Measurements from ENCODE around the gene CYP46A1. TPM values are rescaled to one million over a fixed set of nuclear protein-coding genes. Genes with fewer than 3 reads are reported as not detected.
"Not testable (repeated sequence)": the region's sequence is repeated elsewhere in the genome, so short reads cannot be mapped to it uniquely, and the experiment has no call there.

Gene CYP46A1
- under 1 TPM; 0.09 to 0.10 TPM for total RNA-seq

- H3K4me3 Mint-ChIP-seq = peak within 1 kb of the TSS; percentile 91 to 94
- DNase-seq = peak; percentile 100
- peaks cover 21% of the 10 kb centered on the region for H3K4me1 Mint-ChIP-seq (ENCODE audit: low read depth)
- H3K9me3 Mint-ChIP-seq = no peaks in the 10 kb centered on the region
- peaks cover 33% of the 10 kb centered on the region for H3K27me3 Mint-ChIP-seq (ENCODE audit: low read depth)
- peak; percentile 92 to 93 for ATAC-seq (replicated peaks in 1 of 2)
- peak within 1 kb of the TSS; percentile 73 for H3K27ac Mint-ChIP-seq
- no peaks in the 10 kb centered on the region for H3K36me3 Mint-ChIP-seq (ENCODE audit: insufficient read depth in 2 of 2)
Measured at GRCh38 chr14:99683619-99684409, at the start of gene CYP46A1. Gene CYP46A1 (plus strand): TSS chr14:99684298. CDS start chr14:99684418, 120 bp downstream.

- no peaks in the 10 kb centered on the region for H3K9me3 Mint-ChIP-seq
- no peaks in the 10 kb centered on the region for H3K36me3 Mint-ChIP-seq (ENCODE audit: insufficient read depth in 2 of 2)
- H3K27ac Mint-ChIP-seq = no peak overlapping the region
- H3K27me3 Mint-ChIP-seq (ENCODE audit: low read depth) = no peaks in the 10 kb centered on the region
- no peak for DNase-seq
- H3K4me1 Mint-ChIP-seq (ENCODE audit: low read depth) = no peaks in the 10 kb centered on the region
- no peak overlapping the region for H3K4me3 Mint-ChIP-seq
- ATAC-seq (replicated peaks in 1 of 2) = no peak
Measured at GRCh38 chr14:99634443-99634842, 49.7 kb upstream of the CYP46A1 start.

GRCh38 chr14:99635116-99635515, 49.0 kb upstream of the CYP46A1 start:
- H3K36me3 Mint-ChIP-seq (ENCODE audit: insufficient read depth in 2 of 2) = no peaks in the 10 kb centered on the region
- no peak overlapping the region for H3K27ac Mint-ChIP-seq
- H3K27me3 Mint-ChIP-seq (ENCODE audit: low read depth) = no peaks in the 10 kb centered on the region
- H3K4me3 Mint-ChIP-seq = no peak overlapping the region
- ATAC-seq (replicated peaks in 1 of 2) (no peak), DNase-seq (no peak)
- no peaks in the 10 kb centered on the region for H3K9me3 Mint-ChIP-seq
- no peaks in the 10 kb centered on the region for H3K4me1 Mint-ChIP-seq (ENCODE audit: low read depth)

- H3K4me1 Mint-ChIP-seq (ENCODE audit: low read depth) = no peaks in the 10 kb centered on the region
- ATAC-seq (replicated peaks in 1 of 2) = no peak
- H3K9me3 Mint-ChIP-seq = no peaks in the 10 kb centered on the region
- H3K4me3 Mint-ChIP-seq = no peak overlapping the region
- no peak overlapping the region for H3K27ac Mint-ChIP-seq
- H3K36me3 Mint-ChIP-seq (ENCODE audit: insufficient read depth in 2 of 2) = no peaks in the 10 kb centered on the region
- no peak for DNase-seq
- H3K27me3 Mint-ChIP-seq (ENCODE audit: low read depth) = no peaks in the 10 kb centered on the region
Measured at GRCh38 chr14:99636487-99636886, 47.6 kb upstream of the CYP46A1 start.

GRCh38 chr14:99637624-99638023, 46.5 kb upstream of the CYP46A1 start:
- H3K36me3 Mint-ChIP-seq (ENCODE audit: insufficient read depth in 2 of 2) = no peaks in the 10 kb centered on the region
- ATAC-seq (replicated peaks in 1 of 2) = no peak
- no peak overlapping the region for H3K4me3 Mint-ChIP-seq
- H3K27ac Mint-ChIP-seq = no peak overlapping the region
- no peak for DNase-seq
- no peaks in the 10 kb centered on the region for H3K27me3 Mint-ChIP-seq (ENCODE audit: low read depth)
- no peaks in the 10 kb centered on the region for H3K9me3 Mint-ChIP-seq
- H3K4me1 Mint-ChIP-seq (ENCODE audit: low read depth) = no peaks in the 10 kb centered on the region

GRCh38 chr14:99642771-99643170, 41.3 kb upstream of the CYP46A1 start:
- peaks cover 24% of the 10 kb centered on the region for H3K27me3 Mint-ChIP-seq (ENCODE audit: low read depth)
- H3K9me3 Mint-ChIP-seq; DNase-seq; H3K4me3 Mint-ChIP-seq; H3K27ac Mint-ChIP-seq; H3K4me1 Mint-ChIP-seq (ENCODE audit: low read depth); H3K36me3 Mint-ChIP-seq (ENCODE audit: insufficient read depth in 2 of 2); ATAC-seq (replicated peaks in 1 of 2): not testable (repeated sequence)

GRCh38 chr14:99643343-99643742, 40.8 kb upstream of the CYP46A1 start:
- H3K27me3 Mint-ChIP-seq (ENCODE audit: low read depth) = peaks cover 24% of the 10 kb centered on the region
- no peak overlapping the region for H3K4me3 Mint-ChIP-seq
- no peak overlapping the region for H3K27ac Mint-ChIP-seq
- ATAC-seq (replicated peaks in 1 of 2) (peak; percentile 46 to 79), DNase-seq (no peak)
- no peaks in the 10 kb centered on the region for H3K4me1 Mint-ChIP-seq (ENCODE audit: low read depth)
- H3K36me3 Mint-ChIP-seq (ENCODE audit: insufficient read depth in 2 of 2) = no peaks in the 10 kb centered on the region
- no peaks in the 10 kb centered on the region for H3K9me3 Mint-ChIP-seq

- peaks cover 24% of the 10 kb centered on the region for H3K27me3 Mint-ChIP-seq (ENCODE audit: low read depth)
- DNase-seq = no peak
- peak overlapping the region in 1 of 2 donors; percentile 6 for H3K4me3 Mint-ChIP-seq
- no peaks in the 10 kb centered on the region for H3K9me3 Mint-ChIP-seq
- H3K4me1 Mint-ChIP-seq (ENCODE audit: low read depth) = no peaks in the 10 kb centered on the region
- ATAC-seq (replicated peaks in 1 of 2) = no peak
- H3K36me3 Mint-ChIP-seq (ENCODE audit: insufficient read depth in 2 of 2) = no peaks in the 10 kb centered on the region
- H3K27ac Mint-ChIP-seq = no peak overlapping the region
Measured at GRCh38 chr14:99644035-99644587, 40.0 kb upstream of the CYP46A1 start.

- peak within 1 kb of the TSS; percentile 38 to 58 for H3K4me3 Mint-ChIP-seq
Measured at GRCh38 chr14:99644723-99645544, 39.2 kb upstream of the CYP46A1 start, which contains the start of gene HHIPL1. Gene HHIPL1 (plus strand): TSS chr14:99645129. CDS start chr14:99645208, 79 bp downstream.

GRCh38 chr14:99645545-99646505, 38.3 kb upstream of the CYP46A1 start:
- H3K4me1 Mint-ChIP-seq (ENCODE audit: low read depth) = no peaks in the 10 kb centered on the region
- H3K4me3 Mint-ChIP-seq = peak overlapping the region; percentile 38 to 58
- H3K27ac Mint-ChIP-seq = no peak overlapping the region
- peaks cover 24% of the 10 kb centered on the region for H3K27me3 Mint-ChIP-seq (ENCODE audit: low read depth)
- no peak for DNase-seq
- H3K9me3 Mint-ChIP-seq = no peaks in the 10 kb centered on the region
- no peak for ATAC-seq (replicated peaks in 1 of 2)
- H3K36me3 Mint-ChIP-seq (ENCODE audit: insufficient read depth in 2 of 2) = no peaks in the 10 kb centered on the region

More at GRCh38 chr14:99644723-99645544, 39.2 kb upstream of the CYP46A1 start, which contains the start of gene HHIPL1:
- DNase-seq = no peak
- no peak within 1 kb of the TSS for H3K27ac Mint-ChIP-seq
- H3K27me3 Mint-ChIP-seq (ENCODE audit: low read depth) = peaks cover 24% of the 10 kb centered on the region
- ATAC-seq (replicated peaks in 1 of 2) = peak in 1 of 2 donors; percentile 52
- no peaks in the 10 kb centered on the region for H3K9me3 Mint-ChIP-seq
- H3K4me1 Mint-ChIP-seq (ENCODE audit: low read depth) = no peaks in the 10 kb centered on the region
- H3K36me3 Mint-ChIP-seq (ENCODE audit: insufficient read depth in 2 of 2) = no peaks in the 10 kb centered on the region

GRCh38 chr14:99647411-99647810, 36.7 kb upstream of the CYP46A1 start:
- DNase-seq = no peak
- Mint-ChIP-seq H3K9me3 (no peaks in the 10 kb centered on the region), H3K27me3 (ENCODE audit: low read depth) (peaks cover 24% of the 10 kb centered on the region), H3K4me1 (ENCODE audit: low read depth) (no peaks in the 10 kb centered on the region), H3K4me3 (no peak overlapping the region), H3K27ac (no peak overlapping the region), H3K36me3 (ENCODE audit: insufficient read depth in 2 of 2) (no peaks in the 10 kb centered on the region)
- ATAC-seq (replicated peaks in 1 of 2) = no peak

- DNase-seq (no peak), ATAC-seq (replicated peaks in 1 of 2) (no peak)
- H3K4me3 Mint-ChIP-seq = no peak overlapping the region
- H3K4me1 Mint-ChIP-seq (ENCODE audit: low read depth) = no peaks in the 10 kb centered on the region
- peaks cover 24% of the 10 kb centered on the region for H3K27me3 Mint-ChIP-seq (ENCODE audit: low read depth)
- no peak overlapping the region for H3K27ac Mint-ChIP-seq
- H3K36me3 Mint-ChIP-seq (ENCODE audit: insufficient read depth in 2 of 2) = no peaks in the 10 kb centered on the region
- H3K9me3 Mint-ChIP-seq = no peaks in the 10 kb centered on the region
Measured at GRCh38 chr14:99648027-99648784, 35.9 kb upstream of the CYP46A1 start.

Measured in activated T-cell treated with anti-CD3 and anti-CD28 coated beads, Interleukin-2, amount 50 U/mL, for 72 hours (primary cell).